B cell (primary cell): ENCODE measurements around the gene SSBP1. TPM values are rescaled to one million over a fixed set of nuclear protein-coding genes. Genes with fewer than 3 reads are reported as not detected.
A peak's percentile ranks its signal among the peaks of the same experiment; 100 is the strongest.

ENCODE experiments used
- ATAC-seq: fragments of 200-7000 bp; cut with Tn5 transposase; one replicate; pipeline ENCODE4 v1.10.0; 2021; ENCODE audit warnings: low read depth, mild to moderate bottlenecking, moderate number of reproducible peaks, moderate library complexity
- CTCF ChIA-PET: fragments of 350-600 bp; sonication (Branson Sonifier 250); formaldehyde crosslinking; loops from one replicate; lab custom pipeline; 2021; ENCODE audit warnings: antibody characterized with exemption, inconsistent platforms; lab: Charles Lee
- POLR2A ChIA-PET: fragments of 350-600 bp; sonication (Branson Sonifier 250); formaldehyde crosslinking; loops from one replicate; lab custom pipeline; 2021; ENCODE audit warnings: antibody characterized with exemption; lab: Charles Lee
- DNase-seq: peaks from one replicate; pipeline ENCODE4 v3.0.0; 2013
- H2AFZ ChIP-seq: 2 replicates; pipeline ENCODE4 v1.6.1; 2012; ENCODE audit warnings: mild to moderate bottlenecking, low read depth, low read length; ENCODE audit not compliant: insufficient read depth, poor library complexity, severe bottlenecking
- H3K27ac ChIP-seq, 2 donors: 1 replicate in 1 of 2; 2 replicates in 1 of 2; pipeline ENCODE4 v1.5.1; 2012 to 2013; ENCODE audit warnings: low read length in 2 of 2, mild to moderate bottlenecking in 2 of 2, moderate library complexity in 1 of 2
- H3K27me3 ChIP-seq, 4 experiments: fragments of 200-600 bp in 1 of 4; sonication (generic) in 1 of 4; replicated peaks in 1 of 4; 1 replicate in 2 of 4; 2 replicates in 2 of 4; pipeline versions ENCODE4 v1.6.1 to v1.7.0; 2013 to 2016; ENCODE audit warnings: low read length in 3 of 4, mild to moderate bottlenecking in 2 of 4, mixed read lengths in 1 of 4, moderate library complexity in 1 of 4; ENCODE audit not compliant: insufficient read depth in 4 of 4, control insufficient read depth in 3 of 4; ENCODE audit errors: control extremely low read depth in 1 of 4
- H3K36me3 ChIP-seq, 2 experiments: replicated peaks in 1 of 2; 1 replicate in 1 of 2; 2 replicates in 1 of 2; pipeline versions ENCODE4 v1.6.1 to v1.7.1; 2013; ENCODE audit warnings: low read length in 1 of 2; ENCODE audit not compliant: insufficient read depth in 2 of 2, control insufficient read depth in 1 of 2; ENCODE audit errors: control extremely low read depth in 1 of 2, extremely low read depth in 1 of 2
- H3K4me1 ChIP-seq, 2 donors: fragments of 200-600 bp in 1 of 2; sonication (generic) in 1 of 2; 1 replicate in 1 of 2; 2 replicates in 1 of 2; pipeline versions ENCODE4 v1.5.1 to v1.6.1; 2013 to 2017; ENCODE audit warnings: low read length in 2 of 2; ENCODE audit not compliant: control insufficient read depth in 2 of 2, insufficient read depth in 2 of 2
- H3K4me2 ChIP-seq: replicated peaks from 2 replicates; pipeline ENCODE3; 2012; ENCODE audit warnings: mild to moderate bottlenecking, low read depth, low read length; ENCODE audit not compliant: poor library complexity, severe bottlenecking
- H3K4me3 ChIP-seq, 5 experiments: fragments of 200-600 bp in 1 of 5; sonication (generic) in 1 of 5; 1 replicate in 3 of 5; 2 replicates in 2 of 5; pipeline versions ENCODE4 v1.5.1 to v1.7.0; 2011 to 2016; ENCODE audit warnings: low read length in 4 of 5, mild to moderate bottlenecking in 4 of 5, low read depth in 2 of 5, control low read depth in 1 of 5, moderate library complexity in 1 of 5; ENCODE audit not compliant: insufficient read depth in 1 of 5; ENCODE audit errors: control extremely low read depth in 1 of 5, extremely low read depth in 1 of 5
- H3K79me2 ChIP-seq: fragments of 200-600 bp; sonication (generic); one replicate; pipeline ENCODE4 v1.6.0; 2016; ENCODE audit warnings: low read length; ENCODE audit not compliant: control insufficient read depth, insufficient read depth
- H3K9ac ChIP-seq: fragments of 200-600 bp; sonication (generic); 2 replicates; pipeline ENCODE4 v1.6.1; 2017; ENCODE audit warnings: mild to moderate bottlenecking, low read length, moderate library complexity
- H3K9me3 ChIP-seq, 3 donors: one replicate each; pipeline versions ENCODE4 v1.6.1 to v1.7.1; 2013; ENCODE audit warnings: low read length in 2 of 3; ENCODE audit not compliant: control insufficient read depth in 2 of 3, insufficient read depth in 1 of 3; ENCODE audit errors: control extremely low read depth in 1 of 3
- H4K20me1 ChIP-seq: 2 replicates; pipeline ENCODE4 v1.6.0; 2012; ENCODE audit warnings: mild to moderate bottlenecking, low read length; ENCODE audit not compliant: insufficient read depth, control insufficient read depth, poor library complexity, severe bottlenecking
- H3K27ac Mint-ChIP-seq: one replicate; pipeline ENCODE4 v1.8.0; 2021; ENCODE audit warnings: mixed read lengths
- H3K27me3 Mint-ChIP-seq: one replicate; pipeline ENCODE4 v1.8.0; 2021; ENCODE audit warnings: mixed read lengths
- H3K4me1 Mint-ChIP-seq: one replicate; pipeline ENCODE4 v1.8.0; 2021; ENCODE audit warnings: mixed read lengths
- H3K4me3 Mint-ChIP-seq: one replicate; pipeline ENCODE4 v1.8.0; 2021; ENCODE audit warnings: mixed read lengths
- H3K9me3 Mint-ChIP-seq: one replicate; pipeline ENCODE4 v1.8.0; 2022; ENCODE audit warnings: mixed read lengths; ENCODE audit not compliant: insufficient read depth
- CTCF ChIP-seq: fragments of 200-600 bp; IDR thresholded peaks from one replicate; pipeline ENCODE4 v1.8.0; 2022; ENCODE audit warnings: antibody characterized with exemption, mild to moderate bottlenecking
- EZH2 ChIP-seq: IDR thresholded peaks from 2 replicates; pipeline ENCODE4 v1.6.1; 2012; ENCODE audit warnings: borderline replicate concordance, low read depth, mild to moderate bottlenecking, moderate library complexity, low read length; ENCODE audit not compliant: insufficient read depth, poor library complexity, severe bottlenecking
- WGBS: methylation state at CpG from one replicate; pipeline ENCODE4 v1.1.5; 2013; ENCODE audit warnings: missing lambda C conversion rate; ENCODE audit not compliant: insufficient coverage; 5-methylcytosine and 5-hydroxymethylcytosine counted together
- intact Hi-C: fragments of 100-400 bp; cut with micrococcal nuclease; formaldehyde crosslinking; loops from one replicate; pipeline ENCODE4 v1.10.0; 2022
- polyA plus RNA-seq: library from polyadenylated mRNA; depleted of rRNA; stranded (reverse); fragments of >200 nt; gene quantifications from 2 replicates; pipeline ENCODE4 v1.2.3, GENCODE V29; 2012
- total RNA-seq, 2 donors: library from RNA; stranded (reverse); fragments of 120-200 nt in 1 of 2; gene quantifications; 1 replicate in 1 of 2; 2 replicates in 1 of 2; pipeline versions ENCODE4 v1.2.3 to v1.2.4, GENCODE V29; 2013 to 2022

Gene SSBP1
- total and polyA plus RNA-seq, 2 donors (not counting 1 experiment from before 2014, with no cell fraction given), result 37.2 to 93.6 TPM

GRCh38 chr7:141738592-141739013 is 445 bp downstream of the SSBP1 start:
- Mint-ChIP-seq H3K4me1 (peaks cover 37% of the 10 kb centered on the region), H3K27me3 (no peaks in the 10 kb centered on the region), H3K9me3 (no peaks in the 10 kb centered on the region), H3K4me3 (peak overlapping the region; percentile 95), H3K27ac (peak overlapping the region; percentile 97)
- H3K36me3 ChIP-seq, result peaks cover 11 to 32% of the 10 kb centered on the region in 2 experiments
- ATAC-seq (no peak), DNase-seq (no peak)
- H3K27me3 ChIP-seq, result no peaks in the 10 kb centered on the region
- peaks cover 29% of the 10 kb centered on the region for H3K79me2 ChIP-seq
- H3K4me1 ChIP-seq, result peaks cover 19 to 20% of the 10 kb centered on the region in 2 donors
- ChIA-PET CTCF (interaction anchor here (1.0 to 7.6 kb wide), 14 partner anchors 23 to 1065 kb away, joined by 3 to 66 read pairs (median 4); partner anchors contain the start of genes ADCK2, DENND11, MRPS33 and WEE2), POLR2A (interaction anchor here (0.8 to 2.2 kb wide), 3 partner anchors 37 to 1260 kb away, joined by 3 to 21 read pairs (median 7); partner anchors contain the start of genes DENND11 and MRPS33)
- peak overlapping the region; percentile 79 for H2AFZ ChIP-seq
- WGBS, result 0% methylated on average over 1 of the region's 6 CpGs
- H4K20me1 ChIP-seq, result peaks cover under 1% of the 10 kb centered on the region
- no peaks in the 10 kb centered on the region for H3K9me3 ChIP-seq
- peak overlapping the region; percentile 72 for H3K9ac ChIP-seq
- peak overlapping the region; percentile 61 for H3K4me2 ChIP-seq
- TF ChIP-seq CTCF, result peak; percentile 17
- TF ChIP-seq EZH2, result no peak
- H3K27ac ChIP-seq, result peak overlapping the region; percentile 84 to 92
- peak overlapping the region; percentile 66 to 93 (median 90) for H3K4me3 ChIP-seq
- intact Hi-C loops, result loop anchor here (1.0 to 5.0 kb wide), 7 partner anchors 37 to 1561 kb away; partner anchors contain the start of genes AGK, BRAF and KDM7A

- Histone ChIP-seq H3K27me3 (no peaks in the 10 kb centered on the region), H3K4me1 (peaks cover 19 to 20% of the 10 kb centered on the region in 2 donors), H3K79me2 (peaks cover 29% of the 10 kb centered on the region), H3K4me3 (peak overlapping the region in 1 of 5 experiments; percentile 66), H3K36me3 (peaks cover 12 to 38% of the 10 kb centered on the region in 2 experiments), H3K9me3 (no peaks in the 10 kb centered on the region), H3K27ac (peak overlapping the region in 1 of 2 donors; percentile 92), H3K9ac (peak overlapping the region; percentile 72), H3K4me2 (peak overlapping the region; percentile 61), H2AFZ (no peak overlapping the region), H4K20me1 (peaks cover 6% of the 10 kb centered on the region)
- DNase-seq (no peak), ATAC-seq (no peak)
- ChIA-PET POLR2A (interaction anchor here (2.2 kb wide), 1 partner anchor 37 kb away, joined by 21 read pairs; the partner anchor contains the start of gene DENND11), CTCF (interaction anchor here (1.7 to 7.6 kb wide), 5 partner anchors 43 to 725 kb away, joined by 5 to 66 read pairs (median 11); partner anchors contain the start of gene MRPS33)
- peak overlapping the region; percentile 71 for H3K4me3 Mint-ChIP-seq
- H3K27me3 Mint-ChIP-seq, result no peaks in the 10 kb centered on the region
- H3K9me3 Mint-ChIP-seq, result no peaks in the 10 kb centered on the region
- 85% methylated on average over 1 of the region's 3 CpGs for WGBS
- H3K4me1 Mint-ChIP-seq, result peaks cover 37% of the 10 kb centered on the region
- TF ChIP-seq EZH2 (no peak), CTCF (no peak)
- intact Hi-C loops, result loop anchor here (2.0 to 5.0 kb wide), 2 partner anchors 814 to 1562 kb away; partner anchors contain the start of genes BRAF and KDM7A
- peak overlapping the region; percentile 74 for H3K27ac Mint-ChIP-seq
These were observed 1.1 kb downstream of the SSBP1 start for GRCh38 chr7:141739250-141739649.
